ENCODE results near the gene MOGAT3.

DNA sequence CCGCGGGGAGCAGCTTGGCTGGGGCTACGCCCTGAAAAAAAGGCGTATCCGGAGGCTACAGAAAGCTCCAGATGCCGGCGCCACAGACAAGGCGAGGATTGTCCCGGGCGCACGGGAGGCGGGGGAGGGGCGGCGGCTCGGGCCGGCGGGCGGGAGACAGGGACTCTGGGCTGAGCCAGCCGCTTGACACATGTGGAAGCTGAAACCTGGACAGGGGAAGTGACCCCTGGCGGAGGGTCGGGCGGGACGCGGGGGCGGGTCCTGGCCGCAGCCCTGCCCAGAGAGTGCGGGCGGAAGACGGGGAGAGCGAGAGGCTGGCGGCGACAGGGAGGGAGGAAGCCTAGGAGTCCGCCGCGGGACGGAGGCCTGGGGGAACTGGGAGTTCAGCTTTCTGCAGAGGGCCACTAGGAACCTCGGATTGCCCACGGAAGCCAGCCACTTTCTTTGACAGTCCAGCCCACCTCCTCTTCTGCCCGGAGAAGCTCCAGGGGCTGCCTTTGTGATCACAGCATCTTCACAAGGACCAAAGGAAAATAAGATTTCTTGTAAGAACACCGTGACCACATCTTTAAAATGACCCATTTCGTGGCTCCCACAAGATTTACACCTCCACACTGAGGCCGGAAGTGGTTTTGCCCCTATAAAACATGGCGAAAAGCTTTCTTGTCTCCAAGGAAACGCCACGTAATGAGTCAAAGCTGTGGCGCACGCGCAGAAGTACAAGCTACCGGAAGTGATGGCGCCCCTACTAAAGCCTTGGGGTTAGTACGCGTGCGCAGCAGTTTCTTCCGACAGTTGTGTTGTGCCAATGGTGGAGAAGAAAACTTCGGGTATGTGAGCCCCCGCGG, 16.8 kb upstream of the MOGAT3 start, which contains the start of the genes PLOD3 and ZNHIT1:
- TF ChIP-seq, protein P1, sequence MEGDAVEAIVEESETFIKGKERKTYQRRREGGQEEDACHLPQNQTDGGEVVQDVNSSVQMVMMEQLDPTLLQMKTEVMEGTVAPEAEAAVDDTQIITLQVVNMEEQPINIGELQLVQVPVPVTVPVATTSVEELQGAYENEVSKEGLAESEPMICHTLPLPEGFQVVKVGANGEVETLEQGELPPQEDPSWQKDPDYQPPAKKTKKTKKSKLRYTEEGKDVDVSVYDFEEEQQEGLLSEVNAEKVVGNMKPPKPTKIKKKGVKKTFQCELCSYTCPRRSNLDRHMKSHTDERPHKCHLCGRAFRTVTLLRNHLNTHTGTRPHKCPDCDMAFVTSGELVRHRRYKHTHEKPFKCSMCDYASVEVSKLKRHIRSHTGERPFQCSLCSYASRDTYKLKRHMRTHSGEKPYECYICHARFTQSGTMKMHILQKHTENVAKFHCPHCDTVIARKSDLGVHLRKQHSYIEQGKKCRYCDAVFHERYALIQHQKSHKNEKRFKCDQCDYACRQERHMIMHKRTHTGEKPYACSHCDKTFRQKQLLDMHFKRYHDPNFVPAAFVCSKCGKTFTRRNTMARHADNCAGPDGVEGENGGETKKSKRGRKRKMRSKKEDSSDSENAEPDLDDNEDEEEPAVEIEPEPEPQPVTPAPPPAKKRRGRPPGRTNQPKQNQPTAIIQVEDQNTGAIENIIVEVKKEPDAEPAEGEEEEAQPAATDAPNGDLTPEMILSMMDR (IDR thresholded peaks at IDR 0.05), result no peak
- TF ChIP-seq SMAD4 (CRISPR knock-in tag; IDR thresholded peaks at IDR 0.05) (no peak), ELF4 (CRISPR knock-in tag; IDR thresholded peaks at IDR 0.05; ENCODE audit: low read depth) (no peak)
- TF ChIP-seq, protein P2, sequence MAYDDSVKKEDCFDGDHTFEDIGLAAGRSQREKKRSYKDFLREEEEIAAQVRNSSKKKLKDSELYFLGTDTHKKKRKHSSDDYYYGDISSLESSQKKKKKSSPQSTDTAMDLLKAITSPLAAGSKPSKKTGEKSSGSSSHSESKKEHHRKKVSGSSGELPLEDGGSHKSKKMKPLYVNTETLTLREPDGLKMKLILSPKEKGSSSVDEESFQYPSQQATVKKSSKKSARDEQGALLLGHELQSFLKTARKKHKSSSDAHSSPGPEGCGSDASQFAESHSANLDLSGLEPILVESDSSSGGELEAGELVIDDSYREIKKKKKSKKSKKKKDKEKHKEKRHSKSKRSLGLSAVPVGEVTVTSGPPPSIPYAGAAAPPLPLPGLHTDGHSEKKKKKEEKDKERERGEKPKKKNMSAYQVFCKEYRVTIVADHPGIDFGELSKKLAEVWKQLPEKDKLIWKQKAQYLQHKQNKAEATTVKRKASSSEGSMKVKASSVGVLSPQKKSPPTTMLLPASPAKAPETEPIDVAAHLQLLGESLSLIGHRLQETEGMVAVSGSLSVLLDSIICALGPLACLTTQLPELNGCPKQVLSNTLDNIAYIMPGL (CRISPR knock-in tag; IDR thresholded peaks at IDR 0.05), result peak; percentile 83
- TF ChIP-seq, protein P3, sequence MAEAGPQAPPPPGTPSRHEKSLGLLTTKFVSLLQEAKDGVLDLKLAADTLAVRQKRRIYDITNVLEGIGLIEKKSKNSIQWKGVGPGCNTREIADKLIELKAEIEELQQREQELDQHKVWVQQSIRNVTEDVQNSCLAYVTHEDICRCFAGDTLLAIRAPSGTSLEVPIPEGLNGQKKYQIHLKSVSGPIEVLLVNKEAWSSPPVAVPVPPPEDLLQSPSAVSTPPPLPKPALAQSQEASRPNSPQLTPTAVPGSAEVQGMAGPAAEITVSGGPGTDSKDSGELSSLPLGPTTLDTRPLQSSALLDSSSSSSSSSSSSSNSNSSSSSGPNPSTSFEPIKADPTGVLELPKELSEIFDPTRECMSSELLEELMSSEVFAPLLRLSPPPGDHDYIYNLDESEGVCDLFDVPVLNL (CRISPR knock-in tag; IDR thresholded peaks at IDR 0.05; ENCODE audit: borderline replicate concordance, low read depth), result no peak
